HG03354 (cell line): ENCODE measurements around the gene SIRPA.

Experiments used
- ATAC-seq: cut with Tn5 transposase; IDR thresholded peaks from one replicate; pipeline ENCODE4 v1.9.1; 2021; ENCODE audit warnings: mild to moderate bottlenecking; ENCODE audit not compliant: unreplicated experiment, poor library complexity, severe bottlenecking

SIRPA gene

GRCh38 chr20:1867495-1868260 lies 27.5 kb upstream of the SIRPA start:
- ATAC-seq, result no peak

- ATAC-seq, result no peak
These were observed 26.4 kb upstream of the SIRPA start for GRCh38 chr20:1868856-1869255.

GRCh38 chr20:1870323-1870722 lies 24.9 kb upstream of the SIRPA start:
- ATAC-seq, result no peak

GRCh38 chr20:1870792-1871550 lies 24.2 kb upstream of the SIRPA start:
- ATAC-seq, result peak; percentile 74

- no peak for ATAC-seq
These were observed 23.3 kb upstream of the SIRPA start for GRCh38 chr20:1871807-1872458.

GRCh38 chr20:1872459-1873097 lies 22.6 kb upstream of the SIRPA start:
- no peak for ATAC-seq

- ATAC-seq, result no peak
These were observed 20.6 kb upstream of the SIRPA start for GRCh38 chr20:1874450-1875182.

GRCh38 chr20:1875183-1875554 lies 20.0 kb upstream of the SIRPA start:
- ATAC-seq, result no peak

GRCh38 chr20:1875762-1876161 lies 19.4 kb upstream of the SIRPA start:
- ATAC-seq, result no peak

GRCh38 chr20:1876217-1876921 lies 18.8 kb upstream of the SIRPA start:
- ATAC-seq, result no peak

GRCh38 chr20:1876975-1877608 lies 18.1 kb upstream of the SIRPA start:
- ATAC-seq, result no peak

- no peak for ATAC-seq
These were observed 17.5 kb upstream of the SIRPA start for GRCh38 chr20:1877609-1878200.

GRCh38 chr20:1879369-1879768 lies 15.8 kb upstream of the SIRPA start:
- ATAC-seq, result no peak

- no peak for ATAC-seq
These were observed 15.3 kb upstream of the SIRPA start for GRCh38 chr20:1879934-1880333.

GRCh38 chr20:1880529-1881239 lies 14.5 kb upstream of the SIRPA start:
- ATAC-seq, result no peak

GRCh38 chr20:1881240-1881835 lies 13.9 kb upstream of the SIRPA start:
- no peak for ATAC-seq

GRCh38 chr20:1882026-1882425 lies 13.2 kb upstream of the SIRPA start:
- no peak for ATAC-seq
